NCI-H526 treated with DMSO at 0.1 percent for 48 hours (cell line): ENCODE results near the gene AHDC1.

Experiments used
- DNase-seq: peaks from one replicate; lab custom pipeline; 2025; lab: John Stamatoyannopoulos, UW

Gene AHDC1

DNA sequence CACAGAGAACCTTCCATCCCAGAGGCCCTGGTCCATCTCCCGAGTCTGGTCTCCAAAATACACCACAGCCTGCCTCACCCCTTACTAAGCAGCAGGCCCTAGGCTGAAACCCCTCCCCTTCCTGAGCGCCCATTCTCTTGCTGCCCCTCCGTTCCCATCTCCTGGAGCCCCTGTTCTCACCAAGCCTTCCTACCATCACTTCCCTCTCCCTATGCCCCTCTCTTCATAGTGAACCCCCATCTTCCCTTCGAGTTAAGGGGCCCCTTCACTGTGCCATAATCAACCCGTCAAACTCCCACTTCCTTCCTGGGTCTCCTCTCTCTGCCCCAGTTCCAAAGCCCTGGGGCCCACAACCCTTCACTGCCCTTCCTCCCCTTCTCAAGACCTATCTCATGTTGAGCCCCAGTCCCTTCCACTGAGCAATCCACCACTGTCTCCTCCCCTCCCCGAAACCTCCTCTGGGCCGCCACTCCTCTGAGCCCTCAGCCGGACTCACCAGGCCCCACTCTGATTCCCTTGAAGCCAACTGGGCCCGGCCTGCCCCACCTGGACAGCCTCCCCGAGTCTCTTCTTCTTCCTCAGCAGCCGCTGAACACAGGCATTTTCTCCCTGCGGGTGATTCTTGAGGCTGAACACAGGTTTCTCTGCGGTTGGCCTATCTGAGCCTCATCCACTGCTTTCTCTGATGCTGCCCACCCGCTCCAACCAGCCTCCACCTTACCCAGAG is 71.8 kb downstream of the AHDC1 start:
- no peak for DNase-seq

DNA sequence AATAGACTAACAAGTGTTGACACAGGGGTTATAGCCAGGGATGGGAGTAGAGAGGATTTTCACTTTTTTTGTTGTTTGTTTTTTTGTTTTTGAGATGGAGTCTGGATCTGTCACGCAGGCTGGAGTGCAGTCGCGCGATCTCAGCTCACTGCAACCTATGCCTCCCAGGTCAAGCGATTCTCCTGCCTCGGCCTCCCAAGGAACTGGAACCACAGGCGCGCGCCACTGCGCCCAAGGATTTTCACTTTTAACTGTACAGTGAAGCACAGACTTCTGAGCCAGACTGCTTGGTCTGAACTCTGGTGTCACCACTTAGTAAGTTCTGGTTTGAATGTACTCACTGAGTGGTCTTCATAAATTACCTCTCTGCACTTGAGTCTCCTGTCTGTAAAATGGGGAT is 73.8 kb downstream of the AHDC1 start:
- DNase-seq: no peak

DNA sequence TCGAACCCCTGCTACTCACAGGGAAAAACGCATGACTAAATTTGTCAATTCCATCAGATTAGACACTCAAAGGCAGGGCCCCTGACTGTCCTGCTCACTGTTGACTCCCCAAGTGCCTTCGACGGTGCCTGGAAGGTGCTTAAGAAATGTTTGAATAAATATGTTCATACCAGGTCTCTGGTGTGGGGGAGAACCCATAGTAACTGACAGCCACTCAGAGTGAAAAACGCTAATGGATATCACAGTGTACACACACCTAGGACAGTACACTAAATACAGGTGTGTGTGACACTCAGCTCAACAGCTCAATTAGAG is 74.3 kb downstream of the AHDC1 start:
- DNase-seq: no peak

DNA sequence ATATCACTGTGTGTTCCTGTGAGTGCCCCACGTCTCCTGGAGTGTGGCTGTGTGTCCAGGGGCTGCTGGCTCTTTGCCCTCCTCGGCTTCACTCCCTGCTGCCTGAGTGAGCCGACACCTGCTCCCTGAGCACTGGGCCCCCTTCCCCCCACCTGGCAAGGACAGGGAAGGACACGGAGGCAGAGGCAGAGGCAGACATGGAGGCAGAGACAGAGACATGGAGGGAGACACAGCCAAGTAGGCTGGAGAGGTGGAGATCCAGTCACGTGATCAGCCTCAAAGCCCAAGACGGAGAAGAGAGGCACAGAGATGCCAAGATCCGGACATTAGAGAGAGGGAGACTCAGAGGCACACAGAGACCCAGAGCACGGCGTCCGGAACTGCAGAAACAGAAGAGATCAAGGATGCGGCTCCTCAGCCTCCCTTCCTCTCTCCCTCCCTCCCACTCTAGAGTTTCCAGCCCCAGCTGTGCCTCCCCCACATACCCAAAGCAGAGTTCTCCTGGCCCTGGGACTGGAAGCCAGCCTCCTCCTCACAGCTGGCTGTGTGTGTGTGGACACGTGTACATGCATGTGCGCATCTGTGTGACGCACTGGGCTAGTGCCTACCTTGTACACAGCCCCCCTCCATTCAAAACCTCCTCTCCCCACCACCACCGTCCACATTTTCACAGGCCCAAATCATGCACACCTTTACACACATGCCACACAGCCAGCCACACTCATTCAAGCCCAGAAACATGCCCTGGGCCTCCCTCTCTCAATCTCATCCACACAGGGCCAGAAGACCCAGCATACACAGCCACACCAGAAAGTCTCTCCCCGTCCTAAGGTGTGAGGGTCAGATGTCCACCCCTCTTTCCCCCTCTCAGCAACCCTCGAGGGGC is 74.9 kb downstream of the AHDC1 start:
- peak; percentile 63 for DNase-seq

DNA sequence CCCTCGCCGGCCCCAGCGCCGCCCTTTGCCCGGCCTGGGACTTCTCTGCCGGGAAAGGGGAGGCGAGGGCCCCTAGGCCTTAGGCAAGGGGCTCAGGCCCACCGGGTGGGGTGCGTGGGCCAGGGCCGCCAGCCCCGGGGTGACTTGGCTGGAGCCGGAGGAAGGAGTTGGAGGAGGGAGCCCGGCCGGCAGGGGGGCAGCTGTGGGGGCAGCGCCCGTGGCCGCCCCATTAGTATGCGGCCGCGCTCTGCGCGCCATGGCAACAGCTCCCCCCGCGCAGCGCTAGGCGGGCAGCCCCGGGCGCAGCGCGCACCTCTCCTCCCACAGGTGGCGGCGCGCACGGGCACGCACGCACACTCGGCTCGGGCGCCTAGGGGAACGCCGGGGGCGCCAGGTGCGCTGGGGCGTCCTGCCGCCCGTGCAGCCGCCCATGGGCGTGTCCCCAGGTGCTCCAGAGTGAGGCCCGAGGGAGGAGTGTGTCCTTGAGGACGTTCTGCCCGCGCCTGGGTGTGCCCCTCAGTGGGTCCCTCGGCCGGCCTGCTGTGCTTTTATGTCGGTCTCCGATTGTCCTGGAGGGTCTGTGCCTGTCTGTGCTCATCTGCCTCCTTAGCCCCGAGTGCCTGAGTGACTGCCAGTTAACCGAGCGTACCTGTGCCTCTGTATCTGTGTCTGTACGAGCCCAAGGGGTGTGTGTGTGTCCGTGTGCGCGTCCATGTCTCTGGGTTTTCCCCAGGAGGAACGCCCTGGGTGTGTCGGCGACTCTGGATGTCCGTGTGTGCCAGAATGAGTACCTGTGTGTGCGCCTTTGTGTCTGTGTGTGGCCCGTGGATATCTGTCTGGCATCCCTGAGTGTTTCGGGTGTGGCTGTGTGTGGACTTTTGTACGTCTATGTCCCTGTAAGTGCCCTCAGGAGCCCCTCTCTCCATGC is 75.8 kb downstream of the AHDC1 start:
- peak; percentile 82 for DNase-seq

DNA sequence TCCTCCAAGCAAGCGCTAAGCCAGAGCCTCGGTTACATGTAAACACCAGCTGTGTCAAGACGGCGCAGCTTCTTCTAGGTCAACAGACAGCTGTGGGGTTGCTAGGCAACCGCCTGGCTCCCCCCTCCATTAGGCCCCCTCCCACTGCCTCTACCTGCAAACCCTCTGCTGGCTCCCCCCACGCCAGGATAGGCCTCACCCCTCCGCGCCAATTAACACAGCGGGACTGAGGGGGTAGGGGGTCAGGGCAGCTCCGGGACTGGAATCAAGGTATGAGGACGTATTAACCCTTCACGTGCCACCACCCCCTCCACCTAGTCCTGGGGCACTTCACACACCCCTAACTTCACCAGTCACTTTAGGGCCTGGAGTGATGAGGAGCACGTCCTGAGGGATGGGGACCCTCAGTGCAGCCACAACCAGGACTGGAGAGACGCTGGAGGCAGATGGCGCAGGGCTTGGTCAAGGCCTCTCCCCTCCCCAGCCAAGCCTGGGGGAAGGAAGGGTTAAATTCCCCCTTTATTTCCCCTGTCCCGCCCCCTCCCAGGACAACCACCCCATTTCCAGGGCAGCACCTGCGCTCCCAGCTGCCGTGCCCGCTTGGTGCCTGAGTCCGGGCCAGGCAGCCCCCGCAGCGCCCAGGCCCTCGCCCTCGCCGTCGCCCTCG is 76.6 kb downstream of the AHDC1 start:
- peak; percentile 78 for DNase-seq

DNA sequence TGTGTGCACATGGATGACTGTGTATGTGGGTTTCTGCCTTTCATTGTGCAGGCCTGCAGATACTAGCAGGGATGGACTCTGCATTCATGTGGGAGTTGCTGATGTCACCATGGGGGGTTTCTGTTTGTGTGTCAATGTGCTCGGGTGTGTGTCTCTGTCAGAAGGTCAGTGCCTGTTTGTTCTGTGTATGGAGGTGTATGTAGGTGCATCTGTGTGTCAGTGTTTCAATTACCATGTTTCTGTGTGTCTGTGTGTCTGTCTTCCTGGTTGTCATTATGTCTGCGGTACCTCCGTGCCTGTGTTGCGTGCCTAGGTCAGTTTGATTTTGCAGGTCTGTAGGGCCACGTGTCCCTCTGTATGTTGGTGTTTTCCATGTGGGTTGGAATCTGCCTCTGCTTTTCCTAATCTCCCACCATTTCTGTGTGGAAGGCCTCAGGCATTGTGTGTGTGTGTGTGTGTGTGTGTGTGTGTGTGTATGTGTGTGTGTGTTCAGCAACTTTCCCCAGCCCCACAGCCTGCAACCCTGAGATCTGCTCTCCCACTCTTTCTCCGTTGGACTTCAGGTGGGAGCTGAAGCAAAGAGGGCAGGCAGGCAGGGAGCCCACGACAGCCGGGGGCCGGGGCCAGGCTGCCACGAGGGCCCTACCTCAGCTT is 77.2 kb downstream of the AHDC1 start:
- peak; percentile 65 for DNase-seq

DNA sequence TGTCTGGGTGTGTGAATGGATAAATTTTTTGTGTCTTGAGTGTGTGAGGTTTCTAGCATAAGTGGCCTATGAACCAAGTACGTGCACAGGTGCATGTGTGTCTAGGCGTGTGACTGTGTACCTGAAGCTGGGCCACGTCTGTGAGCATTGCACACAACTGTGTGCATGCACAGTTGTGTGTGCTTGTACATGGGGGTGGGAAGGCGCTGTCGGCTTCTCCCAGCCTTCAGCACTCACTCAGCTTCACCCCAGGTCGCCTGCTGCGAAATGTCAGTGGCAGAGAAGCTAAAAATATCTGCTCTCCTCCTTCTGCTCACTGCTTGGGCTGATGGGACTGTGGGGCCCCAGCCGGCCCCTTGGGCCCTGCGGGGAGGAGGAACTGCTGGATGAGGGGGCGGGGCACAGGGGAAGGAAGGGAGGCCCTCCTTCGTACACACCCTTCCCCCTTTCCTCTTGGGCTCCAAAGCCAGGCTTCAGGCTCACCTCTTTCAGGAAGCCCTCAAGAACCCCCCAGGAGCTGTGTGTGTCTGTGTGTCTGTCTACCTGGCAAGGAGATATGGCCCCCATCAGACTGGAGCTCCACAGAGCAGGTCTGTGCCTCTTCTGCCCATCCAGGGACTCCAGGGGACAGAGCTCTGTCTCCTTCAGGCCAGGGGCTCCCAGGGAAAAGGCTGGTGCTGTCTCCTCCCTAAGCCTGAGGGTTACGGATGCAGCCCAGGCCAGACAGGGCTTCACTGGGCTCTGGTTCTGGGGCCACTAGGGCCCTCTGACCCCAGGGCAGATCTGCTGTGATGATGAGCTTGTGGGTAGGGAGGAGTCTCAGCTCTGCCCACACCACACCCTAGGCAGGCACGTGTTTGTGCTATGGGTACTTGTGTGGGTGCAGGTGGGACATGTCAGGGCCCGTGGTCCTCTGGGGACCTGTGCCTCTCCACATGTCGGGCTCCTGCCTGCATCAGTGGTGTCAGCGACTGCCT is 78.4 kb downstream of the AHDC1 start:
- peak; percentile 21 for DNase-seq

DNA sequence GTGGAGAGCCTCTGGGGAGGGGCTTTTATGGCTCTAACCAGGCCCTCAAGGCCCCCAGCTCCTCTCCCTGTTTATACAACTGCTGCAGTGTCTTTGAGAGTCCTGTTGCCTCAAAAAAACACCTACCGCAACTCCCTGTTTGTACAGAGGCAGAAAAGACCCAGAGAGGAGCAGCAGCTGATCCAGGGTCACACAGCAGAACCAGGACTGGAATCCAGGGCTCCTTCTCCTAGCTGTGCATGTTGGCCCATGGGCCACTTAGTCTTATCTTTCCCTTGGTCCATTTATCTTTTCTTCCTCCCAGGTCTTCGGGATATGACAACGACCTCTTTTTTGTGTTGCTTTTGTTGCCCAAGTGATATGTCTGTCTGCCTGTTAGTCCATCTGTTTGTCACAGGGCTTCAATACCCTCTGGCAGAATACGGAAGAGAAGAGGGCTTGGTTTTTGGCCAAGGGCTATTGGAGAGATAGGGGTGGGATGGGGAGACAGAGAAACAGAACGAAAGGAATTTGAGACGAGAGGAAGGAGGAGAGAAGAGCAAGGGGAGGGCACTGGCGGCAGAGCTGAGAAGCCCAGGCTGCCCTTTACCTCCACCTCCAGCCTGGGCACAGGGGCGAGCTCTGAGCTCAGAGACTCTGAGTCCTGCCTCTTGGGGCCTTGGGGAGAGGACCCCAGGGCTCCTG is 80.5 kb downstream of the AHDC1 start:
- DNase-seq: no peak

DNA sequence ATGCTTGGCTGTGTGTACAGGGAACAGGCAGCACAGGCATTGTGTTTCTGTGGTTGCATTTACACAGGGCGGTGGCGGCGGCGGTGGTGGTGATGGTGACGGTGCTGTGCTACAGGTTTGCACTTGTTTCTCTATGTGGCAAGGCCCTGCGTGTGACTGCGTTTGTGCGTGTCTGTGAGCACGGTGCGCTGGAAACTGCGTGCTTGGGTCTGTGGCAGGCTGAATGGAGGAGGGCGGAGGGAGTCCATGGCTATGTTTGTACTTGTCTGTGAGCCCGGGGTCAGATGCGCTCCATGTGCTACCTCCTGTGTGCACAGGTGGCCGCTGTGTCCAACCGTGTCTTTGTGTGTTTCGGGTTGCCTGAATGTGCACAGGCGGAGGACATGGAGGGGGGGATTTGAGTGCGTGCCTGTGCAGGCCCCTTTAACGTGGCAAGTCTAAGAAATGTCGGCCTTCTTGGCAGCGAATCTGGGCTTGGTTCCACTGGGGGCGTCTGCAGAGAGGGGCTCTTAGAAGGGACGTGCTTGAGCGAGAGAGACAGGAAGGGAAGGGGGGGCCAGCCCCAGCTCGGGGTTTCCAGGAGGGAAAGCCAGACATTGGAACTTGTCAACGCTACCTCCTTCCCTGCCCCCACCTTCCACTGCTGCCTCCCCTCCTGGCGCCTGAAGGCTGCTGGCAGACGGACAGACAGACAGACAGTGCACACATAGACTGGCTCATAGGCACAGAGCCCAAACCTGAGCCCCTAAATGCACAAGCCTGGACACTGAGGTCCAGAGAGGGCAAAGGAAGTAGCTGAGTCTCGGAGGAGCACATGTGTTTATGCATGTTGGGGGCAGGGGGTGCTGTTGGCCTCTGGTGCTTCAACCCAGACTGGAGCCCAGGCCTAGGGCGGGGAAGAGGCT is 81.3 kb downstream of the AHDC1 start:
- peak; percentile 23 for DNase-seq

DNA sequence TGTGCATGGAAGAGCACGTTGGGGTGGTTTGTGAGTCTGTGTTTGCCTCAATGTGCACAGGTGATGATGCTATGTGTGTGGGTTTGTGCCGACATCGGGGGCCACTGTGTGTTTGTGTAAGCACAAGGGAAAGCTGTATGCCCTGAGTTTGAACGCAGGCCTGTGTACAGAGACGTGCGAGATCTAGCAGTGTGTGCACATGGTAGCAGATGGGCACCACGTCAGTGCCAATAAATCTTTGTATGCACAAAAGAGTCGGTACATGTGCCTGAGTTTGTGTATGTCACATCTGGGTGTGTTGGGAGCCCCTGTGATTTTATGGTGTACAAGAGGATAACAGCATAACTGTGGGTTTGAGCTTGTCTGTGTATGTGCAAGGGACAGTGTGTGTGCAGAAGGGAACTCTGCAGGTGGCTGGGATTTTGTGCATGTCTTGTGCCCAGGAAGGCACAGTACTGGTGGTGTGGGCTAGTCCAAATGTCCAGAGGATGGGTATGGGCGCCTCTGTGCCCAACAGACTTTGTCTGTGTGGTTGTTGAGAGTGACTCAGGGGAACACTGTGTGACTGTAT is 82.0 kb downstream of the AHDC1 start:
- DNase-seq: no peak

DNA sequence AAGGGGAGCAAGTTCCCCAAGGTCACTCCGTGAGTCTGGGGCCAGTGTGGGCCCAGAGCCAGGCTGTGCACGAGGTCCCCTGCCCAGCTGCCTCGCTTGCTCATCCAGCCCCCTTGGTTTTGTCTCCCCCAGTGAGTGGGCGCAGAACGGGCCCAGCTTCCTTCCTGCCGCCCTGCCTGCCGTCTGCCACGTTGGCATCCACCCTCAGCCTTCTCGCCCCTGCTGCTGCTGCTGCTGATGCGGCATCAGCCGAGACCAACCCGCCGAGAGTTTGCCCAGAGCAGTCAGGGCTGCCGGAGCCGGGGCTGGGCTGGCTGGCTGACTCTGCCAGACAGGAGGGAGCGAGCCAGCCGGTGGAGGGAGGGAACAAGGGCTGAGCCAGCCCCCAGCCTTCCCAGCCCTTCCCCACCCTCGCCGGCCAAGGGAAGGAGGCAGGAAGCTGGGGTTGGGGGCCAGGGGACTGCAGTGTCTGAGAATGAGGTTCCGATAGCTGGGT is 82.6 kb downstream of the AHDC1 start:
- DNase-seq: no peak

DNA sequence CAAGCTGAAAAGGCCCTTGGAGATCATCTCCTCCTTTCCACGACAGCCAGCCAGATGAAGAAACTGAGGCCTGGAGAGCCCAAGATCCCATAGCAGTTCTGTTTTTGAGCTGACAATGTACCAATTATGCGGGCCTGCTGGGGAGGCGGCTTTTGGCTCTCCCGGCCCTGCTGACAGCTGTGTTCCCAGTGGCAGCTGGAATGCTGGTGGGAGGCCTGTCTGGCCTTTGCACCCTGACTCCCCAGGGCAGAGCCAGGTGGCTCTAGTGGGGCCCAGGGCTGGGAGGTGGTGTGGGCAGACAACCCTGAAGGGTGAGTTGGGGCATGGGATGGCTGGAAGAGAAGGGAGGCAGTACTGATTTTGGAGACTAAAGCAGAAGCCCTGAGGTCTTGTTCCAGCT is 83.3 kb downstream of the AHDC1 start:
- DNase-seq: no peak

DNA sequence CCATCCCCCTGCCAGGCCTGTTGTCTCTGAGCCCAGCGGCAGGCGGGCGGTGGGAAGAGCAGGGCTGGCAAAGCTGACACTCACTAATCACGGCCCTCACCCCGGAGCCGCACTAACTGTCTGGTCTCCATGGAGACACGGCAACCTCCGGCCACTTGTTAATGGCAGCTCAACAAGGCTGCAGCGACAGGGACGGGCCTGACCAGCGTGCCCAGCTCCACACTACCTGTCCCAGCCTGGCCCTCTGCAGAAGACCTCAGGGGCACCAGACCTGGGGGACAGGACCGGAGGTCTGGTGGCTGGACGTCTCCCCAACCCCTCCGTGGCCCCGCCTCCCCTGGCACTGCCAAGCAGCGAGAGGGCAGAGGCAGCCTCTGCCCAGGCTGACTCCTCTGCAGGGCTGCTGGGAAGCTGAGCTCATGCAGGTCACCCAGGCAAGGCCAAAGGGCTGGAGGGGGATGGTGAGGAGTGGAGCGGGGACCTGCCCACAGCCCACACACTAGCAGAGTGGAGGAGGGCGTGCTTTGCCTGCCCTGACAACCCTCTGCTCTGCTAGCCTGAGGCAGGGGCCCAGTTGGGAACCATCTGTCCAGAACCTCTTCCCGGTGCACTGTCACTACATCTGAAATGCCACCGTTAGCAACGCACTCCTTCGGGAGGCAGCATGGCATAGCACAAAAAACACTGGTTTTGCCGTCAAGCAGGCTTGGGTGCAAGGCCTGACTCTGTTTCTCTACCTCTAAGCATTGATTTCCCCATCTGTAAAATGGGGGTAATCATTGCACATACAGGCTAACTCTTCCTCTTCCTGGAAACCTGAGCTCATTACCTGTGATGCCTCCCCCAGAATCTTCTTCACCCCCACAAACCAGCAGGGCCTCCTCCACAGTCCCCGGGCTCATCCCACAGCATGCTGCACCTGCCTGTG is 84.3 kb downstream of the AHDC1 start:
- DNase-seq: peak; percentile 27

DNA sequence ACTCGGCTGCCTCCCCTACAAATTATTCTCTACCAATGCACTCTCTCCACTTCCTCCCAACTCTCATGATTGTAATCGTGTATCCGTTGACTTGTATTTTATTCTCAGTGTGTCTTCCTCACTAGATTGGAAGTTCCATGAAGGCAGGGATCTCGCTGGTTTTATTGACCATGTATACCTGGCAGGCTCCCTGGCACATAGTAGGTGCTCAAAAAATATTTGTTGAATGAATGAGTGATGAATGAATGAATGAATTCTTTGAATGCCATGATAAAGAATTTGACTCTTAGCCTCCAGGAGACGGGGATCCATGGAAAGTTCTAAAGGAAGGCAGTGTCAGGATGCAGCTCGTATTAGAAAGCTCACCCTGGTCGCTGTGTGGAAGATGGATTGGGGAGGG is 85.1 kb downstream of the AHDC1 start:
- no peak for DNase-seq

DNA sequence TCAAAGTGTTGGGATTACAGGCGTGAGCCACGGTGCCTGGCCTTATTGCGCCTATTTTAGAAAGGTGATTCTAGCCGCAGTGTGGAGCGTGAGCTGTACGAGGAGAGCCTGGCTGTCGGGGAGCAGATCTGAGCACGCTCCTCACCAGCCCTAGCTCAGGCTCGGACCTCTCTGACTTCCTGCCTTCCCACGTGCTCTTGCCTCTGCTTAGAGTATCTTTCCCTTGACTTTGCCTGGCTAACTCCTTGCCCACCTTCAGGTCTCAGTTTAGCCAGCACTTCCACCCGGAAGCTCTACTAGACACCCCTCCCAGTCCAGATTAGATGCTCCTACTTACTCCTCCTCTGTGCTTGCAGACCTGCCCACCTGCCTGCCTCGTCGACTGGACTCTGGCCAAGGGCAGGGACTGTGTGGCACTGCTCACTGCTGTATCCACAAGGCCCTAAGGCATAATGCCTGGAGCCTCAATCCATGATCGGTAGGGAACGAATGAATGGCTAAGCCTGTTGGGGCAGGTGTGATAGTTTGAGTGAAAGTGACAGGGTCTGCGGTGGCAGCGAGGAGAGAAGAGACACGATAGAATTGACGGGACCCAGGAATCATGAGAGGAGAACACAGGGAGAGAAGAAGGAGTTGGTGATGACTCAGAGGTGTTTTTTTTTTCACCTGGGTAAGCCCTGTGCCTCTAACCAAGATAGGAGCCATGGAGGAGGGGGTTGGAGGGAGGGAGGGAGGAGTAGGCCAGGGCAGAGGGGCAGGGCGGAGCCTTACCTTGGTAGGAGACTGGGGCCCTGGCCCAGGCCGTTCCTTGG is 85.8 kb downstream of the AHDC1 start:
- no peak for DNase-seq
